Erythroblast (primary cell): ENCODE measurements around the gene ULBP2.
"Not testable (repeated sequence)": the region's sequence is repeated elsewhere in the genome, so short reads cannot be mapped to it uniquely, and the experiment has no call there.

Source experiments
- DNase-seq, 2 experiments: peaks; one replicate each; lab custom pipeline; 2025; lab: John Stamatoyannopoulos, UW
- GATA1 ChIP-seq: IDR thresholded peaks from 2 replicates; pipeline ENCODE4 v1.6.1; 2011; ENCODE audit warnings: low read depth, mild to moderate bottlenecking, control low read depth, low read length, moderate library complexity
- POLR2A ChIP-seq: IDR thresholded peaks from 2 replicates; pipeline ENCODE4 v1.6.1; 2011; ENCODE audit warnings: mild to moderate bottlenecking, low read length

Gene ULBP2

DNA sequence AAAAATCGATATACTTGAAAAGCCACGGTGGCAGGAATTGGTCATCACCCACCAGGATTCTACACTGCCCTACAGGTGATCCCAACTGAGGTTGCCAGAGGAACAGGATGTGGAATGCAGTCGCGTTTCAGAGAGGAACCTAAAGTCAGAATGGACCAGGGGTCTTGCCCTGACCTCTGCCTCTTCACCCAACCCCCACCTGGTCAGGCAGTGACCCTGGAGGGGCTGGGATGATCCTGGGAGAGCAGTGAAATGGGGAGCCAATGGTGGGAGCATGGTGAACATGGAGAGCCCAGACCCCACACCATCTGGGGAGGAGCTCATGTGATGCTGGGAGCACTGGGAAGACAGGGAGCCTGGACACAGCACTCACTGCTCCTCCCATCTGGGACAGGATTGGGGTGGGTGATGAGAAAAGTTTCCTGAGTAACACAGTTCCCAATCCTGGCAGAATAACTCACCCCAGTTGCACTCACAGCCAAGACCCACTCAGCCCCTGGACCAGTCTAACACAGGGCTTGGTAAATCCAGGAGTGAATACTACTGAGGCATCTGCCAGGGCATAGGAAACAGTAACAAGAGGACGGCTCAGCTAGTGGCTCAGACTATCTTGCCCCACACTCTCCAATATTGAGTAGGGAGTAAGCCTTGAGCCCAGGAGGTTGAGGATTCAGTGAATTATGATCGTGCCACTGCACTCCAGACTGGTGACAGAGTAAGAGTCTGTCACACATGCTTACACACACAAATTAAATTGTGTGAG lies 1.7 kb upstream of the ULBP2 start:
- TF ChIP-seq GATA1 (no peak), POLR2A (no peak)
- no peak for DNase-seq

DNA sequence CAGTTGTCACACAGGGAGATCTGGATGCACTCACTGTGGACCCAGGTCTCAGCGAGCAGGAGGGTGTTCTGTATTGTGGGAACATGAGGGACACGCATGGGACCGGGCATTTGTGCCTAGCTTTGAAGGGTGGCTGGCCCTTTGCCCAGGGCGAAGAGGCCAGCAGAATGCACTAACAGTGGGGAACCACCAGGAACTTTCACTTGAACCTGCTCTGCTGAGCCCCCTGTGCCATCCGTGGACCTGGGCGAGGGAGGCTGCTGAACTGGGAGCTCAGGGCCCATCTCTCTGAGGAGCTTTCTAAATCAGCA lies 1.2 kb upstream of the ULBP2 start:
- no peak for TF ChIP-seq POLR2A
- TF ChIP-seq GATA1 = no peak
- DNase-seq = no peak

DNA sequence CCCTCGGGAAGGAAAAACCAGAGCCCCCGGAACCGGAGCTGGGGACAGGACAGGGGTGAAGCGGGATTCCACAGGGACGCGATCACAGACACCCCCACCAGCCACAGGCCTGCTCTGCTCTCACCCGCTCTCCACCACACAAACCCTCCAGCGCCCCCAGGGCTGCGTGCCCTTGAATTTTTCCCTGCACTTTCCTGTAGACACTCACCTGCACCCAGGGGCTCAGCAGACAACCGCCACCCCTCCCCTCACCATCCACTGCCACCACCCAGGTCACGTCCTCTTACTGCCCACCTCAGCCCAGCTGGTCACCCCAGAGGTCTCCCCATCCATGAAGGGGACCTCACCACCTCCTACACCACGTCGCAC lies 631 bp downstream of the ULBP2 start:
- DNase-seq = no peak
- TF ChIP-seq GATA1 (no peak), POLR2A (no peak)

DNA sequence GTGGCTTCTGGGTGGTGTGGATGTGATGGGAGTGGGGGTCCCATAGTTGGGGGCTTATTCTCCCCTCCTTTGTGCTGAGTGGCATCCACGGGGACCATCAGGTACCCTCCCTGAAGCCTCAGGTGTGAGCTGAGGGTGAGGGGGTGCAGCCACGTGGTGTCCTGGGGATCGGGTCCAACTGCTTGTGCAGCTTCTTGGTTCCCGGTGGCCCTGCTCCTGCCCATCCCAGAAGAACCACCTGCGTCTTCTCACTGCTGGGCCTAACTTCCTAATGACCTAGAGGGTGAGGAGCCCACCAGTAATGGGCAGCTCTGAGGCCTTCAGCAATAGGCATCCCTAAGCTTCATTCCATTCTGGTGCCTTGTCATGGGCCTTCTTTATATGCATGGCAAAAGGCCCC lies 1.5 kb downstream of the ULBP2 start:
- not testable (repeated sequence) for DNase-seq

DNA sequence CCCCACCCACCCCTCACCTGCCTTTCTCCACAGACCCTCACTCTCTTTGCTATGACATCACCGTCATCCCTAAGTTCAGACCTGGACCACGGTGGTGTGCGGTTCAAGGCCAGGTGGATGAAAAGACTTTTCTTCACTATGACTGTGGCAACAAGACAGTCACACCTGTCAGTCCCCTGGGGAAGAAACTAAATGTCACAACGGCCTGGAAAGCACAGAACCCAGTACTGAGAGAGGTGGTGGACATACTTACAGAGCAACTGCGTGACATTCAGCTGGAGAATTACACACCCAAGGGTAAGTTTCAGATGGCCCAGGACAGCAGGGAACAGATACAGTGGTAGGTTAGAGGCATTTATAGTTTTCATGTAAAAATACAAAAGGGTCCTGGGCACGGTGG lies 3.5 kb downstream of the ULBP2 start:
- DNase-seq = not testable (repeated sequence)

DNA sequence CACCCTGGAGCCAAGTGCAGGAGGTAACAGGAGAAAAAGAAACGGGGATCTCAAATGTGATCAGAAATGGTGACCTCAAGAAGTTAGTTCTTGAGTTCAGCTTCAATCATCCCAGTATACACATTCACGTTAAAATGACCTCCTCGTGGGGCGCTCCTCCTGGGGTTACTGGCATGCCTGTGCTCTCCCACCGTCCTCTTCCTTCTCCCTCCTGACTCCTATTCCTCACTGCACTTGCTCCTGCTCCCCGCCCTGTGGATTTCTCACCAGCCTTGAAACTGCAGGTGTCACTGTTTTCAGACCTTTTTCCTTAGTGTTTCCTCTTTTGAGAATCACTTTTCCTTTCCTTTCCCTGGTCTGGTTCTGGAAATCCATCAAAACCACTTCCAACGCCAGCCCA lies 4.8 kb downstream of the ULBP2 start:
- DNase-seq = not testable (repeated sequence)

DNA sequence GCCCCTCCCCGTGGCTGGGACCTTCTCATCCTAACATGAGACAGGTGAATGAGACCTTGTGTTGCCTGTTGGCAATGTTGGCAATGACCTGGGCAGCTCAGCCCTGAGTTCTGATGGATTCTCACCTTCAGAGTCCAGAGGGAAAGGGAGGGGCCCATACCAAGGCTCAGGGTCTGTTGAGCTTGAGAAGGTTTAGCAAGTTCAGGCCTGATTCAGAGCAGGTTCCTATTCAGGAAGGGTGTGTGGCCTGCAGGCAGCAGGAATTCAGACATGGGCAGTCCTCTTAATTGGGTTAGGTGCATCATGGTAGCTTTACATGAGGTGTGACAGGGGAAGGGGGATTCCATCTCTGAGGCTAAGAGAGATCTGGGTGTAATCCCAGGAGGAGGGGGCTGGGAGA lies 5.7 kb downstream of the ULBP2 start:
- not testable (repeated sequence) for DNase-seq

DNA sequence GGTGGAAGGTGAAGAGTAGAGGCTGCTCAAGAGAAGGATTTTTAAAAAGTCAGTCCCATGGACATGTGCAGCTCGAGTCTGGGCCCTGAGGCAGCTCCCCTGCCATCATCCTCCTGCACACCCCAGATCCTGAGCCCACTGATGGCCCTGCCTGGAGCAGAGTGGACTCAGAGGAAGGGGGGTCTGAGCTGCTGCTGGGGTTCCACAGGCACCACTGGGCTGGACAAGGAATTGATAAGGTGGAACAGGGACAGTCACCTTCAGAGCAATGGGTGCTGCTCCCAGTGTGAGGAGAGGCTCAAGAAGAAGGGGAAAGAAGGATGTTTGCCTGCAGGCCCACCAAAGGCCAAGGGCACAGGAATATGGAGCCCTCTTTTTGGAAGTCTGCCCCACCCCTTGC lies 6.2 kb downstream of the ULBP2 start:
- TF ChIP-seq POLR2A = no peak
- no peak for TF ChIP-seq GATA1
- DNase-seq = no peak

DNA sequence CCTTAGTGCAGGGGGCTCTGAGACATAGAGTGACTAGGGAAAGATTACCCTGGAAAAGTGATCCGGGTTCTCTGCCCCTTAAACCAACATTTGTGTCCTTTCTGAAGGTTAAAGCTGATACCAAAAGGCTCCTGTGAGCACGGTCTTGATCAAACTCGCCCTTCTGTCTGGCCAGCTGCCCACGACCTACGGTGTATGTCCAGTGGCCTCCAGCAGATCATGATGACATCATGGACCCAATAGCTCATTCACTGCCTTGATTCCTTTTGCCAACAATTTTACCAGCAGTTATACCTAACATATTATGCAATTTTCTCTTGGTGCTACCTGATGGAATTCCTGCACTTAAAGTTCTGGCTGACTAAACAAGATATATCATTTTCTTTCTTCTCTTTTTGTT lies 6.8 kb downstream of the ULBP2 start:
- DNase-seq = no peak
- TF ChIP-seq GATA1 (no peak), POLR2A (no peak)

DNA sequence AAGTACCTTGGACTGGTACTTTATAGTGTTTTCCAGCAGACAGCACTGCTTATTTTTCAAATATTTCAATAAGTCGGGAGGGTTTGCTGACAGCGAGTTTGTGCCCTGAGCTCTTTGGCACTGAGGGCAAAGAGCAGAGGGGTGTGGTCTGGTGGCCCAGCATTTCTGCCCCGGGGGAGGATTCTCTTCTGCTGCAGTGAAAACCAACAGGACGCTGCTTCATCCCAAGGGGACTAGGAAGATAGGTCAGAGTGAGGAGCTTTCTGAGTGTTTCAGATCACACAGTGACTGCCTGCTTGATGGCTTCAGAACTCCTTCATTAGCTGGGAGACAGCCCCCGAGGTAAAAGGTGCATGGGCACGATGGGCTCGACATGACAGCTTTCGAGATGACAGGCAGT lies 8.6 kb downstream of the ULBP2 start:
- TF ChIP-seq GATA1 (no peak), POLR2A (no peak)
- DNase-seq = no peak

DNA sequence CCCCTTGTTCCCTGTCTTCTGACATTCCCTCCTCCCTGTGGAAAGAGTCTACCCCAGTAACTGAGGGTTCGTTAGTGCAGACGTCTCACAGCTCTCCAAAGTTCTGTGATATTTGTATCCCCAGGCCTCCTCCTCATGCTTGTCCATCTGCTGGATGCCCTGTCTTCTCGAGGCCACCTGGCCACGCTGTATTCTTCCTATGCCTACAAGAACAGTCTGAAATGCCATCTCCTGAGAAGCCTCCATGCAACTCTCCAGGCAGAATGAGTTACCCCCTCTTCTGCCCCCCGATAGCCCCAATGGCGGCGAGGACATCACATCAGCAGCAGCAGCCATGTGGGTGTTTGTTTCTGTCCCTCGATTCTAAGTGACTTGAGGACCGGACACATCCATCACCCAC lies 9.3 kb downstream of the ULBP2 start:
- no peak for TF ChIP-seq GATA1
- no peak for TF ChIP-seq POLR2A
- DNase-seq = no peak

DNA sequence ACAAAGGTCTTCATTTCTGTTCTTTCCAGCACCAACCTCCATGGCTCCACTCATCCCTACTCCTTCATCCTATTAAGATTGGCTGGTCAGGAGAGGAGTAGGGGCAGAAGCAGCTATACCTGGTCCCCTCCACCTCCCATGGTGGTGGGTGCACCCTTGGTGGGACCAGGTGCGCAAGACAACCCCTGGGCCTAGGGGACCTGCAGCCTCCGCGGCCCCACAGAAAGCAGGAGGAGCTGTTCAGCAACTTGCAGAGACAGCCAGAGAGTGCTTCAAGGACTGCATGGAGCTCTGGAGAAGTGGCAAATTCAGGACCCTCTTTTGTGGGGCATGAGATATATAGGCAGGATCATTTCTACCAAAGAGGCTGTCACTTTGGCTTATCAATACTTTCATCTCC lies 9.8 kb downstream of the ULBP2 start:
- DNase-seq = no peak
- TF ChIP-seq GATA1 (no peak), POLR2A (no peak)

DNA sequence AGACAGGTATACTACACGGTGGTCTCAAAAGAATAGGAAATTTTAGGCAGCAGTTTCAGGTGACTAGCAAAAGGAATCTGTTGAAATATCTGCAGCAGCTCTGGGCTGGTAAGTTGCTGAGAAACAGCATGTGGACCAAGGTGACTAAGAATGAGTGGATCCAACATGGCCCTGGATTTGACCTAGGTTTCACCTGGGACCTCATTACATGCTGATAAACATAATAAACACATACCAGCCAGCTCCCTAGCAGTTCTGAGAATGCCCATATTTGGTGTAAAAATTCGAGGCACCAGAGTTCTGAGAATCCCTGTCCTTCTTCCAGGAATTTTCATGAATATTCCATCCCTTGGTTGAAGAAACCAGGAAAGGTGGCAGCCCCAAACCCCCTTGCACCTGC lies 11.6 kb downstream of the ULBP2 start:
- DNase-seq = not testable (repeated sequence)

DNA sequence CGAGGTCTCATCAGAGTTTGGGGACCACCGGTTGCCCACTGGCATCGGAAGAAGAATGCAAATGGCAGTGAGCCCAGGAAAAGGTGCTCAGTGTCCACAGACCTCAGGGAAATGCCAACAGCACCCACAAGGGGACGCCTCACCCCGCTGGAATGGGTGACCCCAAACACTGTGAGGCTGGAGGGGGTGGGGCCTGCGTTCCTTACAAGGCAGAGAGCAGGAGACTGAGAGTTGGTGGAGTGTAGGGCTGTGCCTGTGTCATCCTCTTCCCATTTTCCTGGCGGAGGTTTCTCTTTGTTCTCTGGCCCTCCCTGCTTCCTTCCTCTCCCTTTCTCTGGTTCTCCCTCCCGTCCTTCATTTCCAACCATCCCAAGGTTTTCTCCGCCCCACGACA lies 12.1 kb downstream of the ULBP2 start:
- not testable (repeated sequence) for DNase-seq

DNA sequence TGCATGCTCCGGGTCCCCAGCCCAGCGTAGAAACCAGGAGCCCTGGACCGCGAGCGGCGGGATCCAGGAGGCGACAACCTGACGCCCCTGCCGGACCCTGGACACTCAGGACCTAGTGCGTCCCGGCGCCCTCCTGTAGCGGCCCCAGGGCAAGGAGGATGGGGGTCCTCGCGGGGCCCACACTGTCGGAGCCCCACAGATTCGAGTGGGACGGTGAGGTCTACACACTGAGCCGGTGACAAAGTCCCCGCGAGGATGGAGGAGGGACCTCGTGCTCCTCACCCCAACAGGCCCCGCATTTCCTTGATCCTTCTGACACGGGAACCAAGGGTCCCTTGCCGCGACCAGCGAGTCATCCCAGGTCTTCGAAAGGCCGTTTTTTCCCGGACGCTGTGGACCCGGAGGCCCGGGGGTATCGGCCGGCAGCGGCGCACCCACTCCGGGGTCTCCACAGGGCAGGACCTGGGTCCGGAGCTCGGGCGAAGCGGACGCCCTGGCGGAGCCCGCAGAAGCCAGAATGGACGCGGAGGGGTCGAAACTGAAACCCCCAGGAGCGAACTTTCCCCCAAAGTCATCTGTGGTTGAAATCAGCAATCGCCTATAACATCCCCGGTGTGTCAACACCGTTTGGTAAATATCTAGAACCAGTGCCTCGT lies 12.6 kb downstream of the ULBP2 start:
- not testable (repeated sequence) for DNase-seq

DNA sequence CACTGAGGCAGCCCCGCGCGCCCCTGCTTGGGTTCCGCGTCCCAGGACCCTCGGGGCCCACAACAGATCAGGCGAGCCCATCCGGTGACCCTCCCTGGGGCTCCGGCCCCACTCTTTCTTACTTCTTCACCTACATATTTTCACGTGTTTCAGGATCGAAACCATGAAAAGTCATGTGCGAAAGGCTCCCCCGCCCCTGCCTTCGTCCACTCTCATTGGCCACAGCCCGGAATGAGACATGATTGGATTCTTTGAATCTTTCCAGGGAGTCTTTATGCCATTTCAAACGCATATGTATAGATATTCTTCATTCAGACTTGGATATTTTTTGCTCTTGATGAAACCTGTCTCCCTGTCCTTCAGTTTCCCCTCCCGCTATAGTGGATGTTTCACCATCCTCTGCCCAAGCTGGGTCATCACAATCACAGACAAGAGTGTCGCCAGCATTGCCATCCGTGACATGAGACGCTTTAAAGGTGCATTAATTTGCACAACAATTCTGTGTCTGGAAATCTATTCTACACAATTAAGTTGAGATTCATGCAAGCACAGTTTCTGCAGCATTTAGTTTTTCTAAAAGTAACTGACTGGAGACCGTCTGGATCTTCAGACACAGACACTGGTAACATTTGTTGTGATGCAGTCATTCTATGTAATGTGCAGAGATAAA lies 13.3 kb downstream of the ULBP2 start:
- DNase-seq = not testable (repeated sequence)

DNA sequence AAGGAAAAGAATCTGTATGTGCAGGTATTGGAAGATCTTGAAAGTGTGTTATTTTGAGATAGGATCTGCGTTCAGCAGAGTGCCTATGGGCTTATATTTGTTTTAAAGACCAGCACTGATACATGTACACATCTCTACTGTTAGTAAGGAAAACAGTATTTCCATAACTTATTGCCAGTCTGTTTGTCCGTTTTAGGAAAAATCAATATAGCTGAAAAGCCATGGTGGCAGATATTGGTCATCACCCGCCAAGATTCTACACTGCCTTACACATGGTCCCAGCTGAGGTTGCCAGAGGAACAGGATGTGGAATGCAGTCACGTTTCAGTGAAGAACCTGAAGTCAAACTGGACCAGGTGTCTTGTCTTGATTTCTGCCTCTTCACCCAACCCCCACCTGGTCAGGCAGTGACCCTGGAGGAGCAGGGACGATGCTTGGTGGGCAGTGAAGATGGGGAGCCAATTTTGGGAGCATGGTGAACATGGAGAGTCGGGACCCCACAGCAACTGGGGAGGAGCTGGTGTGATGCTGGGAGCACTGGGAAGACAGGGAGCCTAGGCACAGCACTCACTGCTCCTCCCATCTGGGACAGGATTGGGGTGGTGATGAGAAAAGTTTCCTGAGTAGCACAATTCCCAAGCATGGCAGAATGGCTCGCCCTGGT lies 14.0 kb downstream of the ULBP2 start:
- DNase-seq = not testable (repeated sequence)

DNA sequence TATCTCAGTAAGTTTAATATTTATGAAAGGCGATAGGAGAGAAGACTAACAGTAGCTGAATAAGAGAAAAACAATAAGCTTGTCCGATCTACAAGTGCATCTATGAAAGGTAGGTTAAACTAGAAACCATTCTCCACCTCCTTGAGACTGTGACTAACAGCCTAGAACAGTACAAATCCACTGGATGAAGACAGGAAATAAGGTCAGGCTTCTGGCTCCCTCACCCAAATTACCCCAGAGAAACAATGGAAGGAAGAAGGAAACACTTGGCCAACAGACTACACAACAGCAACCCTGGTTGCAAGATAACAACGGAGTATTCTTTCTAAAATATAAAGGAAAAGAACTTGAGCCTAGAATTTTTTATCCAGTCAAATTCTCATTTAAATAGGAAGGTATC lies 16.3 kb downstream of the ULBP2 start:
- not testable (repeated sequence) for DNase-seq

DNA sequence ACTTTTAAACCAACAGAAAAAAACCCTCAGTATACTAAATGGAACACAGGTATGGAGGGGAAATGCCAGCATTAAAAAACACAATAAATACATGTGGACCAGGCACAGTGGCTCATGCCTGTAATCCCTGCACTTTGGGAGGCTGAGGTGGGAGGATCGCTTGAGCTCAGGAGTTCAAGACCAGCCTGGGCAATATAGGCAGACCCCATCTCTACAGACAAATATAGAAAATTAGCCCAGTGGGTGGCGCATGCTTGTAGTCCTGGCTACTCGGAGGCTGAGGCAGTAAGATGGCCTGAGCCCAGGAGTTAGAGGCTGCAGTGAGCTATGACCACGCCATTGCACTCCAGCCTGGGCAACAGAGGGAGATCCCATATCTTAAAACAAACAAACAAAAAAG lies 18.0 kb downstream of the ULBP2 start:
- DNase-seq = not testable (repeated sequence)
